ENCODE data around the gene ITPKA.

DNA sequence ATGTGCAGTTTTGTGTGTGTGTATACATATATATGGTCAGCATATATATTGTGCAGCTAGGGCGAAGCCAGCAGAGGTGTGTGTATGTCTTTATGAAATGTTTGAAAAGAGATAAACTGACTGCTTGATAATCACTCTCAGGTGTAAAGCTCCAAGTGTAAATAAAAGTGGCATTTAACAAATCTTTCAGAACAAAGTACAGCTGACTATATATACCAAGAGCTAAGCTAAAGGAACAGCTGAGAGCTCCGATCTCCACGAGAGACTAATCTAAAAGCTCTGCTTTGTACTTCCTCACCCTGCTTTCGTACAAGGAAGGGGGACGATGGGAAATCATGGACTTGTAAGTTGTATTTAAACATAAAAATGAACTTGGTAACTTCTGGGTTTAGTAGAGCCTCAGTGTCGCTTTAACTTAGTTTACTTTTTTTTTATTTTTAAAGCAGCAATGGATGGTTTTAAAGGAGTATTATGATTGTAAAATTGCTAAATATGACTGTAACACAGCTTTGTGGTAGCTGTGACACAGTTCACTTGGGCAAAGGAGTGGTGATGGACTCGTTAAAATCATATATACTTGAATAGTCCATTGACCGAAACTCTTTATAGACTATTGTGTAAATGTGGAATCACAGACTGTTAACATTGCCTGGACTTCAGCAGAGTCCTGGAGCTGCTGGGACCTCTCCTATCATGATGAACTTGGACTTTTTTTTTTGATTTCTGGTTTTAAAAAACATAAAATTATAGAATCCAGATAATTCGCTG lies 11.4 kb upstream of the ITPKA start:
- TF ChIP-seq, protein P1, sequence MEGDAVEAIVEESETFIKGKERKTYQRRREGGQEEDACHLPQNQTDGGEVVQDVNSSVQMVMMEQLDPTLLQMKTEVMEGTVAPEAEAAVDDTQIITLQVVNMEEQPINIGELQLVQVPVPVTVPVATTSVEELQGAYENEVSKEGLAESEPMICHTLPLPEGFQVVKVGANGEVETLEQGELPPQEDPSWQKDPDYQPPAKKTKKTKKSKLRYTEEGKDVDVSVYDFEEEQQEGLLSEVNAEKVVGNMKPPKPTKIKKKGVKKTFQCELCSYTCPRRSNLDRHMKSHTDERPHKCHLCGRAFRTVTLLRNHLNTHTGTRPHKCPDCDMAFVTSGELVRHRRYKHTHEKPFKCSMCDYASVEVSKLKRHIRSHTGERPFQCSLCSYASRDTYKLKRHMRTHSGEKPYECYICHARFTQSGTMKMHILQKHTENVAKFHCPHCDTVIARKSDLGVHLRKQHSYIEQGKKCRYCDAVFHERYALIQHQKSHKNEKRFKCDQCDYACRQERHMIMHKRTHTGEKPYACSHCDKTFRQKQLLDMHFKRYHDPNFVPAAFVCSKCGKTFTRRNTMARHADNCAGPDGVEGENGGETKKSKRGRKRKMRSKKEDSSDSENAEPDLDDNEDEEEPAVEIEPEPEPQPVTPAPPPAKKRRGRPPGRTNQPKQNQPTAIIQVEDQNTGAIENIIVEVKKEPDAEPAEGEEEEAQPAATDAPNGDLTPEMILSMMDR (IDR thresholded peaks at IDR 0.05; ENCODE audit: borderline replicate concordance, extremely low read depth, low read length, poor library complexity, severe bottlenecking): no peak
- TF ChIP-seq EZH2 (IDR thresholded peaks at IDR 0.05; ENCODE audit: borderline replicate concordance, low read depth, low read length, severe bottlenecking): no peak
